GM12874 (cell line): ENCODE measurements around the gene NELFB.

Experiments
- CTCF ChIP-seq: IDR thresholded peaks from 2 replicates; pipeline ENCODE4 v1.5.1; 2011; ENCODE audit warnings: low read depth, mild to moderate bottlenecking, control low read depth, low read length, moderate library complexity; ENCODE audit not compliant: insufficient read depth

NELFB gene

GRCh38 chr9:137252555-137253506, 2.3 kb upstream of the NELFB start:
- no peak for TF ChIP-seq CTCF

GRCh38 chr9:137253717-137254623, 1.2 kb upstream of the NELFB start:
- TF ChIP-seq CTCF: no peak

- no peak for TF ChIP-seq CTCF
Observed at GRCh38 chr9:137255448-137256114, 454 bp downstream of the NELFB start.

- no peak for TF ChIP-seq CTCF
Observed at GRCh38 chr9:137256362-137256761, 1.2 kb downstream of the NELFB start.

- no peak for TF ChIP-seq CTCF
Observed at GRCh38 chr9:137256856-137257255, 1.7 kb downstream of the NELFB start.

GRCh38 chr9:137262173-137262908, 7.2 kb downstream of the NELFB start:
- peak; percentile 13; the same call in 1 of the 2 replicates for TF ChIP-seq CTCF
